ENCODE measurements around the gene GIT2. TPM values are rescaled to one million over a fixed set of nuclear protein-coding genes. Genes with fewer than 3 reads are reported as not detected.

The GIT2 gene
- polyA plus RNA-seq, 1 donor, result 39.7 TPM

DNA sequence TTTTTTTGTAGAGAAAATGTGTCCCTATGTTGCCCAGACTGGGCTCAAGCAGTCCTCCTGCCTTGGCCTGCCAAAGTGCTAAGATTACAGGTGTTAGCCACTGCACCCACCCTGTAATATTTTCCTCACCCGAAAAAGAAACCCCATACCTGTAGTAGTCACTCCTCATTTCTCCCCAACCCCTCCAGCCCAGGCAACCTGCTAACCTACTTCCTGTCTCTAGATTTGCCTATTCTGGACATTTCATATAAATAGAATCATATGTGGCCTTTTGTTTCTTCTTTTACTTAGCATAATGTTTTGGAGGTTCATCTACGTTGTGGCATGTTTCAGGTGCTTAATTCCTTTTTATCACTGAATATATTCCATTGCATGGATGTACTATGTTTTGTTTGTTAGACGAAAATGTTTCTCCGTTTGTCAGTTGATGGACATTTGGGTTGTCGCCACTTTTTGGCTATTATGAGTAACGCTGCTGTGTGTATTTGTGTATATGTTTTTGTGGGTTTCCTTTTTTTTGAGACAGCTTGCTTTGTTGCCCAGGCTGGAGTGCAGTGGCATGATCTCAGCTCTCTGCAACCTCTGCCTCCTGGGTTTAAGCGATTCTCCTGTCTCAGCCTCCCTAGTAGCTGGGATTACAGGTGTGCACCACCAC, 9.3 kb upstream of the GIT2 start:
- Histone ChIP-seq H3K4me3 (ENCODE audit: low read length) (no peak overlapping the region), H3K4me1 (ENCODE audit: control insufficient read depth, insufficient read depth, low read length) (peaks cover 12% of the 10 kb centered on the region), H3K36me3 (ENCODE audit: control insufficient read depth, insufficient read depth, low read length) (peaks cover 3% of the 10 kb centered on the region), H3K27me3 (ENCODE audit: control insufficient read depth, insufficient read depth, low read length) (no peaks in the 10 kb centered on the region), H3K27ac (ENCODE audit: low read length) (peak overlapping the region; percentile 27), H3K9me3 (ENCODE audit: control insufficient read depth, low read depth, low read length) (no peaks in the 10 kb centered on the region)
- WGBS (ENCODE audit: insufficient coverage, low lambda C conversion rate), result 100% methylated on average over 1 of the region's 7 CpGs
- DNase-seq, result no peak

DNA sequence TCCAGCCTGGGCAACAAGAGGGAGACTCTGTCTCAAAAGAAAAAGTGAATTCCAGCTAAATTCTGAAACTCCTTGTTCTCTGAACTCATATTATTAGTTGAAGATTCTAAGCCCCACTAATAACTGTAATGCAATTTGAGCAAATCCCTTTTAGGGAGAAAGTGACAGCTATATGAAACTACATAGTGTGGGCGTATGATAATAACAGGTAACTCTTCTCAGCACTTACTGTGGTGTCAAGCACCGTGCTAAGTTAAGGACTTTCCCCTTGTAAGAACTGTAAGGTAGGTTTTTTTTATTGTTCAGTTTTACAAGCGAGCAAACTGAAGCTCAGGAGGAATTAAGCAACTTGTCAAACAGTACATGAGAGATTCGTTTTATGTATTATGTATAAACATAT, 8.4 kb upstream of the GIT2 start:
- Histone ChIP-seq H3K4me3 (ENCODE audit: low read length) (no peak overlapping the region), H3K4me1 (ENCODE audit: control insufficient read depth, insufficient read depth, low read length) (peaks cover 17% of the 10 kb centered on the region), H3K27ac (ENCODE audit: low read length) (peak overlapping the region; percentile 27), H3K9me3 (ENCODE audit: control insufficient read depth, low read depth, low read length) (no peaks in the 10 kb centered on the region), H3K36me3 (ENCODE audit: control insufficient read depth, insufficient read depth, low read length) (peaks cover 3% of the 10 kb centered on the region), H3K27me3 (ENCODE audit: control insufficient read depth, insufficient read depth, low read length) (no peaks in the 10 kb centered on the region)
- WGBS (ENCODE audit: insufficient coverage, low lambda C conversion rate), result 12% methylated on average over 3 of the region's 4 CpGs
- peak in 1 of 2 donors; percentile 44 for DNase-seq

- Histone ChIP-seq H3K36me3 (ENCODE audit: control insufficient read depth, insufficient read depth, low read length) (peaks cover 3% of the 10 kb centered on the region), H3K27ac (ENCODE audit: low read length) (peak overlapping the region; percentile 71), H3K4me1 (ENCODE audit: control insufficient read depth, insufficient read depth, low read length) (peaks cover 17% of the 10 kb centered on the region), H3K27me3 (ENCODE audit: control insufficient read depth, insufficient read depth, low read length) (no peaks in the 10 kb centered on the region), H3K9me3 (ENCODE audit: control insufficient read depth, low read depth, low read length) (no peaks in the 10 kb centered on the region), H3K4me3 (ENCODE audit: low read length) (no peak overlapping the region)
- DNase-seq, result peak in 1 of 2 donors; percentile 16
- 86% methylated on average over 1 of the region's 8 CpGs for WGBS (ENCODE audit: insufficient coverage, low lambda C conversion rate)
Observed at GRCh38 chr12:110002676-110003515, 6.7 kb upstream of the GIT2 start.

- WGBS (ENCODE audit: insufficient coverage, low lambda C conversion rate), result no CpG with 5 or more reads among the region's 4 CpGs
- Histone ChIP-seq H3K27me3 (ENCODE audit: control insufficient read depth, insufficient read depth, low read length) (no peaks in the 10 kb centered on the region), H3K36me3 (ENCODE audit: control insufficient read depth, insufficient read depth, low read length) (peaks cover 3% of the 10 kb centered on the region), H3K27ac (ENCODE audit: low read length) (peak overlapping the region; percentile 13), H3K4me1 (ENCODE audit: control insufficient read depth, insufficient read depth, low read length) (peaks cover 17% of the 10 kb centered on the region), H3K9me3 (ENCODE audit: control insufficient read depth, low read depth, low read length) (no peaks in the 10 kb centered on the region), H3K4me3 (ENCODE audit: low read length) (no peak overlapping the region)
- no peak for DNase-seq
Observed at GRCh38 chr12:110001596-110001995, 5.4 kb upstream of the GIT2 start.

DNA sequence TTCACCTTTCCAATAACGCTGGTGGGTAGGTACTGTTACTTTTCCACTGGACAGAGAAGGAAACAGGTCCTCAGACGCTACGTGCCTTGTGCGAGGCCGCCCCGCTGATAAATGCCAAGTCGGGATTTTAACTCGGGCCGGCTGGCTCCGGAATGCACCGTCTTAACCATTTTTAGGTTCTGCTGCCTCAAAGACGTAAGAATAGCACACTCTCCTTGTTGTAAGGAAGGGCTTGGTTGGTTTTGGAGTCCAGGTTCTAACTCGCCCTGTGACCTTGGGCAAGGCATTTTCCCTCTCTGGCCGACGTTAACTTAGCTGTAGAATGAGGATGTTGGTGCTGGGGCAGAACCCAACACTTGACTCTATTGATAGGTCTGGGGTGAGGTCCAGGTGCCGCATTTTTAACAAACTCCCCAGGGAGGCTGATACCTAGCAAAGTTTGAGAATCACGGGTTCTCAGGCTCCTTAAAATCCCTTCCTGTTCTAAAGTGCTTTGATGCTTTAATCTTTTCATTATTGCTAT, 3.9 kb upstream of the GIT2 start:
- Histone ChIP-seq H3K4me3 (ENCODE audit: low read length) (peak overlapping the region; percentile 64), H3K4me1 (ENCODE audit: control insufficient read depth, insufficient read depth, low read length) (peaks cover 15% of the 10 kb centered on the region), H3K27me3 (ENCODE audit: control insufficient read depth, insufficient read depth, low read length) (no peaks in the 10 kb centered on the region), H3K36me3 (ENCODE audit: control insufficient read depth, insufficient read depth, low read length) (peaks cover 3% of the 10 kb centered on the region), H3K9me3 (ENCODE audit: control insufficient read depth, low read depth, low read length) (no peaks in the 10 kb centered on the region), H3K27ac (ENCODE audit: low read length) (no peak overlapping the region)
- WGBS (ENCODE audit: insufficient coverage, low lambda C conversion rate), result 0% methylated on average over 10 of the region's 17 CpGs
- DNase-seq, result peak in 1 of 2 donors; percentile 36

DNA sequence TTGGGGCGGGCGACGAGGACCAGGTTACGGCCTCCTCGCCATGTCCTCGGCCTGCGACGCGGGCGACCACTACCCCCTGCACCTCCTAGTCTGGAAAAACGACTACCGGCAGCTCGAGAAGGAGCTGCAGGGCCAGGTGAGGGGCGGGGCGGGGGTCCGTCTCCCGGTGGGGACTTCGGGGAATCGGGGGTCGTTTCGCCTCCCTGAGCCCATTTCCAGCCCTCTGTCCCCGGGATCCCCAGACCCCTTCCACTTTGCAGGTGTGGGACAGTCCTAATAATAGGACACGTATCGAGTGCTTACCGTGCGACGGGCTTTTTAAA, 3.4 kb upstream of the GIT2 start:
- H3K36me3 ChIP-seq (ENCODE audit: control insufficient read depth, insufficient read depth, low read length), result peaks cover 3% of the 10 kb centered on the region
- WGBS (ENCODE audit: insufficient coverage, low lambda C conversion rate), result no CpG with 5 or more reads among the region's 27 CpGs
- H3K27me3 ChIP-seq (ENCODE audit: control insufficient read depth, insufficient read depth, low read length), result no peaks in the 10 kb centered on the region
- H3K9me3 ChIP-seq (ENCODE audit: control insufficient read depth, low read depth, low read length), result no peaks in the 10 kb centered on the region
- DNase-seq, result no peak
- peak overlapping the region; percentile 64 for H3K4me3 ChIP-seq (ENCODE audit: low read length)
- peaks cover 15% of the 10 kb centered on the region for H3K4me1 ChIP-seq (ENCODE audit: control insufficient read depth, insufficient read depth, low read length)
- no peak overlapping the region for H3K27ac ChIP-seq (ENCODE audit: low read length)

GRCh38 chr12:109998904-109999648, 2.9 kb upstream of the GIT2 start, which contains the start of gene ANKRD13A:
Gene ANKRD13A, plus strand, starts transcription at chr12:109999430. Its CDS starts 259 bp downstream, at chr12:109999689.
- Histone ChIP-seq H3K27me3 (ENCODE audit: control insufficient read depth, insufficient read depth, low read length) (no peaks in the 10 kb centered on the region), H3K4me3 (ENCODE audit: low read length) (peak within 1 kb of the TSS; percentile 64), H3K9me3 (ENCODE audit: control insufficient read depth, low read depth, low read length) (no peaks in the 10 kb centered on the region), H3K36me3 (ENCODE audit: control insufficient read depth, insufficient read depth, low read length) (peaks cover 3% of the 10 kb centered on the region), H3K4me1 (ENCODE audit: control insufficient read depth, insufficient read depth, low read length) (peaks cover 20% of the 10 kb centered on the region), H3K27ac (ENCODE audit: low read length) (peak within 1 kb of the TSS; percentile 45)
- no CpG with 5 or more reads among the region's 62 CpGs for WGBS (ENCODE audit: insufficient coverage, low lambda C conversion rate)
- peak; percentile 88 to 95 for DNase-seq

GRCh38 chr12:109998241-109998903, 2.2 kb upstream of the GIT2 start:
- H3K36me3 ChIP-seq (ENCODE audit: control insufficient read depth, insufficient read depth, low read length), result peaks cover under 1% of the 10 kb centered on the region
- H3K9me3 ChIP-seq (ENCODE audit: control insufficient read depth, low read depth, low read length), result no peaks in the 10 kb centered on the region
- H3K4me1 ChIP-seq (ENCODE audit: control insufficient read depth, insufficient read depth, low read length), result peaks cover 21% of the 10 kb centered on the region
- no peak for DNase-seq
- H3K4me3 ChIP-seq (ENCODE audit: low read length), result peak overlapping the region; percentile 56
- no peak overlapping the region for H3K27ac ChIP-seq (ENCODE audit: low read length)
- WGBS (ENCODE audit: insufficient coverage, low lambda C conversion rate), result no CpG with 5 or more reads among the region's 9 CpGs
- no peaks in the 10 kb centered on the region for H3K27me3 ChIP-seq (ENCODE audit: control insufficient read depth, insufficient read depth, low read length)

GRCh38 chr12:109997393-109997792, 1.2 kb upstream of the GIT2 start:
- H3K9me3 ChIP-seq (ENCODE audit: control insufficient read depth, low read depth, low read length), result no peaks in the 10 kb centered on the region
- no peak overlapping the region for H3K4me3 ChIP-seq (ENCODE audit: low read length)
- DNase-seq, result no peak
- H3K27ac ChIP-seq (ENCODE audit: low read length), result no peak overlapping the region
- 100% methylated on average over 3 of the region's 4 CpGs for WGBS (ENCODE audit: insufficient coverage, low lambda C conversion rate)
- no peaks in the 10 kb centered on the region for H3K36me3 ChIP-seq (ENCODE audit: control insufficient read depth, insufficient read depth, low read length)
- no peaks in the 10 kb centered on the region for H3K27me3 ChIP-seq (ENCODE audit: control insufficient read depth, insufficient read depth, low read length)
- peaks cover 13% of the 10 kb centered on the region for H3K4me1 ChIP-seq (ENCODE audit: control insufficient read depth, insufficient read depth, low read length)

GRCh38 chr12:109996483-109996853, 300 bp upstream of the GIT2 start:
- Histone ChIP-seq H3K9me3 (ENCODE audit: control insufficient read depth, low read depth, low read length) (no peaks in the 10 kb centered on the region), H3K36me3 (ENCODE audit: control insufficient read depth, insufficient read depth, low read length) (peaks cover 4% of the 10 kb centered on the region), H3K27ac (ENCODE audit: low read length) (no peak overlapping the region), H3K27me3 (ENCODE audit: control insufficient read depth, insufficient read depth, low read length) (no peaks in the 10 kb centered on the region), H3K4me3 (ENCODE audit: low read length) (peak overlapping the region; percentile 86), H3K4me1 (ENCODE audit: control insufficient read depth, insufficient read depth, low read length) (peaks cover 13% of the 10 kb centered on the region)
- 0% methylated on average over 1 of the region's 2 CpGs for WGBS (ENCODE audit: insufficient coverage, low lambda C conversion rate)
- no peak for DNase-seq
